ENCODE data around the gene MRPL19. TPM values are rescaled to one million over a fixed set of nuclear protein-coding genes. Genes with fewer than 3 reads are reported as not detected.
A peak's percentile ranks its signal among the peaks of the same experiment; 100 is the strongest.

The MRPL19 gene
- total RNA-seq, 1 experiment from 2014 or later: 50.2 TPM

GRCh38 chr2:75608684-75609333, 37.8 kb upstream of the MRPL19 start:
- TF ChIP-seq REST (IDR thresholded peaks at IDR 0.05; ENCODE audit: insufficient read depth in 1 of 2, low read depth in 2 of 2, low read length in 1 of 2): 0 out of 4 replicates have a peak, but pooled peaks of 1 of the 2 experiments have one; percentile 41
- TF ChIP-seq, protein P1, sequence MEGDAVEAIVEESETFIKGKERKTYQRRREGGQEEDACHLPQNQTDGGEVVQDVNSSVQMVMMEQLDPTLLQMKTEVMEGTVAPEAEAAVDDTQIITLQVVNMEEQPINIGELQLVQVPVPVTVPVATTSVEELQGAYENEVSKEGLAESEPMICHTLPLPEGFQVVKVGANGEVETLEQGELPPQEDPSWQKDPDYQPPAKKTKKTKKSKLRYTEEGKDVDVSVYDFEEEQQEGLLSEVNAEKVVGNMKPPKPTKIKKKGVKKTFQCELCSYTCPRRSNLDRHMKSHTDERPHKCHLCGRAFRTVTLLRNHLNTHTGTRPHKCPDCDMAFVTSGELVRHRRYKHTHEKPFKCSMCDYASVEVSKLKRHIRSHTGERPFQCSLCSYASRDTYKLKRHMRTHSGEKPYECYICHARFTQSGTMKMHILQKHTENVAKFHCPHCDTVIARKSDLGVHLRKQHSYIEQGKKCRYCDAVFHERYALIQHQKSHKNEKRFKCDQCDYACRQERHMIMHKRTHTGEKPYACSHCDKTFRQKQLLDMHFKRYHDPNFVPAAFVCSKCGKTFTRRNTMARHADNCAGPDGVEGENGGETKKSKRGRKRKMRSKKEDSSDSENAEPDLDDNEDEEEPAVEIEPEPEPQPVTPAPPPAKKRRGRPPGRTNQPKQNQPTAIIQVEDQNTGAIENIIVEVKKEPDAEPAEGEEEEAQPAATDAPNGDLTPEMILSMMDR (IDR thresholded peaks at IDR 0.05): peak; percentile 98
- TF ChIP-seq POLR2AphosphoS5 (IDR thresholded peaks at IDR 0.05; ENCODE audit: low read depth, low read length): no peak
- no peak for TF ChIP-seq TCF7L2 (IDR thresholded peaks at IDR 0.05; ENCODE audit: low read depth, low read length)
- TF ChIP-seq SIN3A (IDR thresholded peaks at IDR 0.05; ENCODE audit: borderline replicate concordance, insufficient read depth, low read depth, low read length): no peak
- in situ Hi-C loops (cut with HindIII; ENCODE audit: low pct_unique_long_range_greater_than_20kb, low sequenced_read_pairs) (no loop called here), intact Hi-C loops (cut with micrococcal nuclease; ENCODE audit: unreplicated experiment) (loop anchor here (1.0 to 5.0 kb wide), 2 partner anchors 145 to 412 kb away; partner anchors contain the start of gene TACR1)
- H3K36me3 ChIP-seq (ENCODE audit: control insufficient read depth, insufficient read depth, low read length): no peaks in the 10 kb centered on the region
- no peaks in the 10 kb centered on the region for H3K9me3 ChIP-seq (ENCODE audit: control insufficient read depth, insufficient read depth, low read depth, low read length)
- H3K27ac ChIP-seq (ENCODE audit: low read length): no peak overlapping the region
- peaks cover 8% of the 10 kb centered on the region for H3K4me1 ChIP-seq (ENCODE audit: control insufficient read depth, insufficient read depth, low read length)
- CTCF ChIA-PET: interaction anchor here (0.6 to 1.4 kb wide), 3 partner anchors 19 to 544 kb away, joined by 3 to 4 read pairs (median 4); no protein-coding TSS in a partner anchor
- DNase-seq (ENCODE audit: low read depth, low spot score): peak; percentile 33
- peak overlapping the region; percentile 14 to 44; a peak in 3 of 4 replicates for H3K4me3 ChIP-seq (ENCODE audit: low read depth in 2 of 2, low read length in 2 of 2)
- no TSS peak for BruUV-seq (replicated peaks)
- peaks cover 15% of the 10 kb centered on the region for H3K27me3 ChIP-seq (ENCODE audit: control insufficient read depth, insufficient read depth, low read length)
- POLR2A ChIA-PET: no interaction called here
- ATAC-seq: peak; percentile 92

DNA sequence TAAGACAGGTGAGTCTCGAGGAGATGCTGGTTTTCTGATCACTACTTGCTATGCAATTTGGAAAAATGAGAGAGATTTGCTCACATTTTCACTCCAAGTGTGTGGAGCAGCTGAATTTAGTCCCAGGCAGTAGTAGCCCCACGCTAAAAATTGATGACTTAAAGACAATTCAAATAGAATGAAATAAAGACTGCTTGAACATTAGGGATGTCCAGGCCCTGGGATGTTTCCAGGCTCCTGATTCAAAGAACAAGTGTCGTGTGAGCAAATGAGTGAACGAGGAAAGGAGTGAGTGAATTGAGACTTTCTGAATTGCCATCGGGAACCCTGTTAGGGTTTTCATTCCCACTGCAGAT, 37.3 kb upstream of the MRPL19 start:
- no peaks in the 10 kb centered on the region for H3K36me3 ChIP-seq (ENCODE audit: control insufficient read depth, insufficient read depth, low read length)
- ATAC-seq: no peak
- TF ChIP-seq, protein P1 (IDR thresholded peaks at IDR 0.05): peak; percentile 80; the same call in 1 of the 2 replicates
- no peak for TF ChIP-seq POLR2AphosphoS5 (IDR thresholded peaks at IDR 0.05; ENCODE audit: low read depth, low read length)
- no peaks in the 10 kb centered on the region for H3K9me3 ChIP-seq (ENCODE audit: control insufficient read depth, insufficient read depth, low read depth, low read length)
- peaks cover 8% of the 10 kb centered on the region for H3K4me1 ChIP-seq (ENCODE audit: control insufficient read depth, insufficient read depth, low read length)
- ChIA-PET CTCF (interaction anchor here (0.6 to 1.0 kb wide), 2 partner anchors 19 to 40 kb away, joined by 3 read pairs; no protein-coding TSS in a partner anchor), POLR2A (no interaction called here)
- DNase-seq (ENCODE audit: low read depth, low spot score): no peak
- in situ Hi-C loops (cut with HindIII; ENCODE audit: low pct_unique_long_range_greater_than_20kb, low sequenced_read_pairs): no loop called here
- no TSS peak for BruUV-seq (replicated peaks)
- no peak overlapping the region for H3K4me3 ChIP-seq (ENCODE audit: low read depth in 2 of 2, low read length in 2 of 2)
- H3K27me3 ChIP-seq (ENCODE audit: control insufficient read depth, insufficient read depth, low read length): peaks cover 15% of the 10 kb centered on the region
- no peak overlapping the region for H3K27ac ChIP-seq (ENCODE audit: low read length)
- intact Hi-C loops (cut with micrococcal nuclease; ENCODE audit: unreplicated experiment): loop anchor here (1.0 to 5.0 kb wide), 2 partner anchors 145 to 412 kb away; partner anchors contain the start of gene TACR1
